HG03108 (cell line): ENCODE data around the gene AK8.

Source experiments
- ATAC-seq: cut with Tn5 transposase; IDR thresholded peaks from one replicate; pipeline ENCODE4 v1.9.1; 2021; ENCODE audit warnings: moderate library complexity; ENCODE audit not compliant: unreplicated experiment

AK8 gene

GRCh38 chr9:132745756-132746709 is 132.1 kb downstream of the AK8 start:
- ATAC-seq, result no peak

- ATAC-seq, result no peak
These were observed 133.0 kb downstream of the AK8 start for GRCh38 chr9:132744881-132745755.

- no peak for ATAC-seq
These were observed 134.1 kb downstream of the AK8 start for GRCh38 chr9:132743931-132744479.

GRCh38 chr9:132742821-132743311 is 135.2 kb downstream of the AK8 start:
- ATAC-seq, result no peak

GRCh38 chr9:132740526-132741309 is 137.4 kb downstream of the AK8 start:
- ATAC-seq, result no peak

GRCh38 chr9:132739710-132740310 is 138.3 kb downstream of the AK8 start:
- ATAC-seq, result no peak

- no peak for ATAC-seq
These were observed 144.7 kb downstream of the AK8 start for GRCh38 chr9:132733260-132733815.

GRCh38 chr9:132732326-132733259 is 145.5 kb downstream of the AK8 start:
- no peak for ATAC-seq

- ATAC-seq, result no peak
These were observed 146.9 kb downstream of the AK8 start for GRCh38 chr9:132731230-132731629.

- no peak for ATAC-seq
These were observed 147.7 kb downstream of the AK8 start for GRCh38 chr9:132730054-132731033.

GRCh38 chr9:132729235-132729890 is 148.7 kb downstream of the AK8 start:
- ATAC-seq, result no peak

- no peak for ATAC-seq
These were observed 149.6 kb downstream of the AK8 start for GRCh38 chr9:132728497-132728896.

- ATAC-seq, result no peak
These were observed 150.0 kb downstream of the AK8 start for GRCh38 chr9:132728071-132728470.

- ATAC-seq, result no peak
These were observed 151.4 kb downstream of the AK8 start for GRCh38 chr9:132726576-132727130.

- no peak for ATAC-seq
These were observed 152.8 kb downstream of the AK8 start for GRCh38 chr9:132725306-132725705.

- no peak for ATAC-seq
These were observed 154.3 kb downstream of the AK8 start for GRCh38 chr9:132723809-132724208.
